ENCODE results near the gene HK3. TPM values are rescaled to one million over a fixed set of nuclear protein-coding genes. Genes with fewer than 3 reads are reported as not detected.

Gene HK3
- total RNA-seq, 1 experiment from 2014 or later = not detected

Other genes with a start within 250 kb of the HK3 start
- gene UNC5A, start 88.8 kb downstream of the HK3 start, total RNA-seq (2014; rRNA removed; shearing (Covaris generic)) = 0.05 and 0.12 TPM in 2 replicates
- gene UIMC1, start 107.4 kb upstream of the HK3 start, total RNA-seq (2014; rRNA removed; shearing (Covaris generic)) = 20.8 and 27.8 TPM in 2 replicates
- gene ZNF346, start 123.3 kb upstream of the HK3 start, total RNA-seq (2014; rRNA removed; shearing (Covaris generic)) = 21.3 and 22.8 TPM in 2 replicates
- 0.62 TPM in 1 of 2 replicates, not detected in the other for gene FGFR4, start 187.6 kb upstream of the HK3 start, total RNA-seq (2014; rRNA removed; shearing (Covaris generic))
- 17.7 and 36.8 TPM in 2 replicates for gene NSD1, start 234.4 kb upstream of the HK3 start, total RNA-seq (2014; rRNA removed; shearing (Covaris generic))